K562 (cell line): Measurements from ENCODE around the gene FEV. TPM values are rescaled to one million over a fixed set of nuclear protein-coding genes. Genes with fewer than 3 reads are reported as not detected.

Experiments
- CUX1 ChIP-seq: fragments of 200-800 bp; sonication (Bioruptor generic); IDR thresholded peaks from 2 replicates; pipeline ENCODE4 v1.6.1; 2016; ENCODE audit warnings: missing genetic modification characterization, missing compliant biosample characterization
- FOXK2 ChIP-seq, 2 experiments: fragments of 450-650 bp; IDR thresholded peaks in 1 of 2; conservative IDR thresholded peaks in 1 of 2; 2 replicates each; pipeline ENCODE4 v1.6.1; 2016; ENCODE audit warnings: low read depth in 2 of 2, mild to moderate bottlenecking in 1 of 2
- GTF3C2 ChIP-seq: IDR thresholded peaks from 3 replicates; pipeline ENCODE4 v1.6.1; 2011; ENCODE audit warnings: borderline replicate concordance, mild to moderate bottlenecking, moderate library complexity; ENCODE audit not compliant: insufficient read length; ENCODE audit errors: extremely low read depth
- HIVEP1 ChIP-seq: fragments of 250-450 bp; sonication (Bioruptor Pico); IDR thresholded peaks from 2 replicates; pipeline ENCODE4 v1.4.0; 2020; ENCODE audit warnings: mild to moderate bottlenecking
- PATZ1 ChIP-seq: fragments of 250-450 bp; sonication (Bioruptor Pico); IDR thresholded peaks from 2 replicates; pipeline ENCODE4 v1.5.0; 2020; ENCODE audit warnings: mild to moderate bottlenecking, borderline replicate concordance
- PREB ChIP-seq: sonication (generic); formaldehyde crosslinking; IDR thresholded peaks from 2 replicates; pipeline ENCODE4 v1.8.1; 2023; ENCODE audit warnings: mild to moderate bottlenecking, missing genetic modification reagents
- RBM39 ChIP-seq: fragments of 200-400 bp; formaldehyde crosslinking; optimal IDR thresholded peaks from 2 replicates; pipeline ENCODE3; 2018; ENCODE audit warnings: low read depth, low read length
- ZNF449 ChIP-seq: fragments of 250-450 bp; sonication (Bioruptor Pico); IDR thresholded peaks from 2 replicates; pipeline ENCODE4 v1.8.0; 2022; ENCODE audit warnings: moderate library complexity, mild to moderate bottlenecking, inconsistent platforms
- polyA plus RNA-seq, 8 experiments: library from polyadenylated mRNA; depleted of rRNA in 4 of 8; stranded (reverse) in 5 of 8; unstranded in 3 of 8; fragments of >200 nt; fragmentation: Nextera tagmentation in 2 of 8; fragmentation: Illumina TruSeq in 1 of 8; extraction: Ambion mirVana in 2 of 8; extraction: Trizol in 1 of 8; gene quantifications; 2 replicates each; pipeline versions ENCODE4 v1.2.1 to v1.2.3, GENCODE V29; 2011 to 2014; ENCODE audit warnings: inconsistent platforms in 1 of 8, missing spikeins in 1 of 8
- total RNA-seq, 7 experiments: library from RNA; depleted of rRNA in 6 of 7; stranded (reverse); fragments of >200 nt in 6 of 7; fragmentation: Illumina TruSeq in 2 of 7; extraction: Trizol in 2 of 7; gene quantifications; 2 replicates each; pipeline versions ENCODE4 v1.2.1 to v1.2.3, GENCODE V29; 2011 to 2021; ENCODE audit warnings: low replicate concordance in 1 of 7

FEV gene
- total and polyA plus RNA-seq, 9 of the 15 experiments (the other 6 are each of a cell fraction or from before 2014, with no cell fraction given) = 0.08 to 1.6 (median 0.62) TPM; not detected in 1

- no peak for TF ChIP-seq CUX1 (CRISPR knock-in tag)
- TF ChIP-seq ZNF449 (CRISPR knock-in tag) = no peak
- no peak for TF ChIP-seq PATZ1
- TF ChIP-seq RBM39 = no peak
- no peak for TF ChIP-seq PREB
- TF ChIP-seq GTF3C2 = no peak
- TF ChIP-seq FOXK2 (conservative IDR thresholded peaks at IDR 0.05 in 1 of 2, IDR thresholded peaks at IDR 0.05 in 1 of 2; ENCODE audit: low read depth in 2 of 2) = no peak
- TF ChIP-seq HIVEP1 (CRISPR knock-in tag) = no peak
Observed at GRCh38 chr2:218962859-218963492, 22.0 kb downstream of the FEV start (continued).
